ENCODE results near the gene ATXN2.
A peak's percentile ranks its signal among the peaks of the same experiment; 100 is the strongest.
"Not testable (repeated sequence)": the region's sequence is repeated elsewhere in the genome, so short reads cannot be mapped to it uniquely, and the experiment has no call there.

Gene ATXN2

DNA sequence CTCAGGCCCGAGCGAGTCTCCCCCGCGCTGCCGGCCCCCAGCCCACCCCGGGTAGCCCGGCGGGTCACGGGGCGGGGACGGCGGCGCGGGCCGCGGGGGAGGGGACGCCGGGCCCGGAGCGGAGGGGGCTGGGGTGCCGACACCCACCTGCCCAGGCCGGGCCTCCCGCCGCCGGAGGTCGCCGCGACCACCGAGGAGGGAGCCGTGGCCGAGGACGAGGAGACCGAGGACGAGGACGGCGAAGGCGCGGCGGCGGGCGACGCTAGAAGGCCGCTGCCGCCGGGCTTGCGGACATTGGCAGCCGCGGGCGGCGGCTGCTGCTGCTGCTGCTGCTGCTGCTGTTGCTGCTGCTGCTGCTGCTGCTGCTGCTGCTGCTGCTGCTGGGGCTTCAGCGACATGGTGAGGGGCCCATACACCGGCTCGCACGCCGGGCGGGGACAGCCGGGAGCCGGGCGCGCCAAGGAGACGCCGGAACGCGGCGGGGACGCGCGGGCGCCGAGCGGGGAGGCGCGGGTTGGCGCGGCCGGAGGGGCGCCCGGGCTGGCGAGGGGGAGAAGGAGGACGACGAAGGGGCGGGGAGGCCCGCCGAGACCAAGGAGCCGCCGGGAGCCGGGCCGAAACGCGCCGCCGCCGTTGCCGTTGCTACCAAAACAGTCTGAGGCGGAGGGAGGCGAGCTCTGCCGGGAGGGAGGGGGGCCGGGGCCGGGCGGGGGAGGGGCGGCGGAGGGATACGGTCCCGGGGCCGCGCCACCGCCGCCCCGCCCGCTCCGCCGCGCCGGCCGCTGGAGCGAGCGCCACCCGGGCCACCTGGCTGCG, at the start of gene ATXN2:
TSS of gene ATXN2 (minus strand) at position 679 of the 816 bp plus-strand sequence. CDS start at position 398, 281 bp downstream.
- Mint-ChIP-seq H3K36me3 (ENCODE audit: low read depth) (peaks cover 31% of the 10 kb centered on the region), H3K27me3 (no peaks in the 10 kb centered on the region), H3K27ac (peak within 1 kb of the TSS; percentile 87), H3K4me3 (peak within 1 kb of the TSS; percentile 98), H3K9me3 (no peaks in the 10 kb centered on the region), H3K4me1 (ENCODE audit: low read depth) (peaks cover 40% of the 10 kb centered on the region)
- intact Hi-C loops (cut with micrococcal nuclease): loop anchor here (10.0 kb wide), 1 partner anchor 86 kb away; the partner anchor contains the start of genes ACAD10 and BRAP

- Mint-ChIP-seq H3K36me3 (ENCODE audit: low read depth) (peaks cover 93% of the 10 kb centered on the region), H3K4me3 (no peak overlapping the region), H3K27ac (no peak overlapping the region), H3K9me3 (no peaks in the 10 kb centered on the region), H3K27me3 (no peaks in the 10 kb centered on the region), H3K4me1 (ENCODE audit: low read depth) (no peaks in the 10 kb centered on the region)
- intact Hi-C loops (cut with micrococcal nuclease): no loop called here
These were observed 46.3 kb upstream of the ATXN2 start for GRCh38 chr12:111645433-111645832.

DNA sequence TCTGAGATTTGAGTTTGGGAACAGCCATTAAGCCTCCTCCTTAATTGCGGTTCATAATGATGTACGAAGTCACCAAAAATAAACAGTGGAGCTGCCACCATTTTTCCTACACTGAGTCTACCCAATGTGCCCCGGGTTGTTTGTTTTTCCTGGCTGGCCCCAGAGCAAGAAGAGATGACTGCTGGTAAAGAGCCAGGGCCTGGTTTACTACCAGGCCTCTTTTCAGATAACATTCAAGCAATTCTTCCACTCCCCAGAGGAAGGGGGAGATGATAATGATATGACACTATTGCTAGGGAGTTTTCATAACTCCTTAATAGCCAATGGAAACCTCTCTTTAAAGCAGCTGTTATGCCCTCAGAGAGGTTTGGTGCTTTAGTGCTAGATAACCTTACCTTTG, 44.3 kb upstream of the ATXN2 start:
- peaks cover 91% of the 10 kb centered on the region for H3K36me3 Mint-ChIP-seq (ENCODE audit: low read depth)
- no peak overlapping the region for H3K27ac Mint-ChIP-seq
- no peak overlapping the region for H3K4me3 Mint-ChIP-seq
- H3K4me1 Mint-ChIP-seq (ENCODE audit: low read depth): no peaks in the 10 kb centered on the region
- H3K9me3 Mint-ChIP-seq: no peaks in the 10 kb centered on the region
- H3K27me3 Mint-ChIP-seq: no peaks in the 10 kb centered on the region
- intact Hi-C loops (cut with micrococcal nuclease): no loop called here

DNA sequence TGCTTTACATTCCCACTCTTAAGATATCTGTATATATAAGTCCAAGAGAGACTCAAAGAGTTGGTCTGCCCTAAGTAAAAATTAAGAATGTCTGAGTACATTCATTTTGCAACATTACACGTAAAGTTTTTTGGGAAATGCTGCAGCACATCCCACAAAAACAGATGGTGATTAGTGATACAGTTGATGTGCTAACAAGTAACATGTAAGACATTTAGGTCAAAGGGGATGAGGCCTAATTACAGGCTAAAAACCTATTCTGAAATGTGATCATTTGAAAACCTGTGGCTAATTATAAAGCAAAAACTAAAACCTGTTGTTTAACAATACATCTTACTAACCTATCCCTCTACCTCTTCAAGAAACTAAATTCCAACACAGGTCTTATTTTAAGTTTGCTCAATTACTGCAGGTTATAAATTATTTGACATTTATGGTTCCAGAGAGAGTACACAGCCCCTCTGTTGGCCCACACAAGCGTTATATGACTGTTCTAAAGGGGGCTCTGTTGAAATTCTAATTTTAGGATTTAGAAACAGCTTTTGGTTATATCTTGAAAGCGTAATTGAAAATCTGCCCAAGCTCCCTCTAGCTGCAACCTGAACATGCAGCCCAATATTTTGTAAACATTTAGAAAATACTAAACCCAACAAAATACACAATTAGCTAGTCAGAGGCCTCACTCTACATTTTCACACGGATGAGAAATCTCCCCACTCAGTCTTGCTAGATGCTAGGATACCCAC, 43.7 kb upstream of the ATXN2 start:
- no peaks in the 10 kb centered on the region for H3K27me3 Mint-ChIP-seq
- H3K4me1 Mint-ChIP-seq (ENCODE audit: low read depth): no peaks in the 10 kb centered on the region
- H3K36me3 Mint-ChIP-seq (ENCODE audit: low read depth): peaks cover 86% of the 10 kb centered on the region
- intact Hi-C loops (cut with micrococcal nuclease): no loop called here
- H3K9me3 Mint-ChIP-seq: no peaks in the 10 kb centered on the region
- H3K4me3 Mint-ChIP-seq: no peak overlapping the region
- no peak overlapping the region for H3K27ac Mint-ChIP-seq

DNA sequence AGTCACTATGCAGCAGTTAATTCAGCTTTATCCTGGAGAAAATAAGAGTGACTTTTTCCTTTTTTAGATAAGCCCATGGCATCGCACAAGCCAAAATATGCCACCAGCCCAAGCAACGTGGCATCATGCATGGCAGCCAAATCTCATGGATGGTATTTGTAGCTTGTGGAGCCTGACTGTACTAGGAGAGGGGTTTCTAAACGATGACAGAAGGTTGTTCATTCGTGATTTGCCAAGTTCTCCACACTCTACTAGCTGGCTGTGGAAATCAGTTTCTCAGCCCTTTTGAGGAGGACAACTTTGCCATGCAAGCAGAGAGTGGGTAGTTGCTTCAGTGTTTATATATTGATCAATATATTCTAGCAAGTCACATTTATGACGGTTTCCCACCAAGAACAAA, 41.4 kb upstream of the ATXN2 start:
- Mint-ChIP-seq H3K27me3 (no peaks in the 10 kb centered on the region), H3K27ac (no peak overlapping the region), H3K9me3 (no peaks in the 10 kb centered on the region), H3K4me3 (no peak overlapping the region), H3K36me3 (ENCODE audit: low read depth) (peaks cover 63% of the 10 kb centered on the region), H3K4me1 (ENCODE audit: low read depth) (peaks cover 5% of the 10 kb centered on the region)
- intact Hi-C loops (cut with micrococcal nuclease): no loop called here

DNA sequence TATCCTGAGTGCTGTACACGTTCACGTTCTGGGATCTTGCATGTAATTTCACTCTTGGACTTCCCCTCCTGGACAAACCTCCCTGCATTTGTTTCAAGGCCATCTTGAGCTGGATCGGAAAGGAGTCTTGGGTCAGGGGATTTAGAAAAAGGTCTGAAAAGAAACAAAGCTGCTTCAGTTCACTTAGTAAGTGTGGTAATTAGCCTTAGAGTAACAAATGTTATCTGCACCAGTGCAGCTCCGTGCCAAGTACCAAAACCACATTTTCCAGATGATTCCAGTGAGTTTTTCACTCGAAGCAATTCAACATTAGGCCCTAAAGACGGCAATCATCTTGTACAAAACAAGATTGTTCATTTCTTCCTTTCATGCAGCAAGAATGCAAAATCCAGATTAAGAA, 39.4 kb upstream of the ATXN2 start:
- H3K9me3 Mint-ChIP-seq: no peaks in the 10 kb centered on the region
- H3K4me1 Mint-ChIP-seq (ENCODE audit: low read depth): peaks cover 5% of the 10 kb centered on the region
- no peak overlapping the region for H3K4me3 Mint-ChIP-seq

DNA sequence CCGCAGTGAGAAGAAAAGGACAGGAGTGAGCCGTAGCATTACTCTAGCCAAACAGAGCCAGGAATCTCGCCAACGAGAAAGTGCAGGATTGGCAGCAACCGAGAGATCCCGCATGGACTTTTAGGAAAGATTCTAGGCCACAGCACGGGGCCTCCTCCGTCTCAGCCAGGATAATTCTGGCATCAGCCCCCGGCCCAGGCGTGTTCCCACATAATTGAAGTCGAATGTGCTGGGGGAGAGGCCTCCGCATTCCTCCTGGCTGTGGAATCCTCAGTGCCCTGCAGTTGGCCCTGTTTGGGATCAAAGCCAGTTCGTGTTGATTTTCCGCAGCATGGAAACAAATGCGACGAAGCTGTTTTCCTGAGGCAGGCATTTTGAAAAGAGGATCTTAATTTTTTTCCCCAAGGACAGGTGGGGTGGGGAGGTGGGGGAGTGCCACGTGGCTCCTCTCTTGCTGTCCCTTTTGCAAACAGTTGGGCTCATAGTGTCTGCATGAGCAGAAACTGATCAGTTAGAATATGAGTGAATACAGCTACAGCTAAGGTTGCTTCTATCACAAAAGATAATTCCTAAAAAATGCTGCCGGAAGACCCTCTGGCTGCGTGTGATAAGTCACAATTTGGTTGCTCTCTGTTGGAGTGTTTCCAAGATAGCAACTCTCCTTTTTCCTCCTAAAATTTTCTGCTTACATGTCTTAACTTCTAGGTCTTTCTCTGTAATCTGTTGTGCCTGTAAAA, 37.3 kb upstream of the ATXN2 start:
- Mint-ChIP-seq H3K4me3 (no peak overlapping the region), H3K27ac (no peak overlapping the region), H3K36me3 (ENCODE audit: low read depth) (peaks cover 23% of the 10 kb centered on the region), H3K9me3 (no peaks in the 10 kb centered on the region), H3K4me1 (ENCODE audit: low read depth) (peaks cover 5% of the 10 kb centered on the region), H3K27me3 (no peaks in the 10 kb centered on the region)
- intact Hi-C loops (cut with micrococcal nuclease): no loop called here

More for the DNA sequence above, 39.4 kb upstream of the ATXN2 start:
- H3K27ac Mint-ChIP-seq: no peak overlapping the region
- intact Hi-C loops (cut with micrococcal nuclease): no loop called here
- peaks cover 44% of the 10 kb centered on the region for H3K36me3 Mint-ChIP-seq (ENCODE audit: low read depth)
- H3K27me3 Mint-ChIP-seq: no peaks in the 10 kb centered on the region

GRCh38 chr12:111635524-111635923, 36.4 kb upstream of the ATXN2 start:
- intact Hi-C loops (cut with micrococcal nuclease): no loop called here
- peak overlapping the region; percentile 32 for H3K27ac Mint-ChIP-seq

DNA sequence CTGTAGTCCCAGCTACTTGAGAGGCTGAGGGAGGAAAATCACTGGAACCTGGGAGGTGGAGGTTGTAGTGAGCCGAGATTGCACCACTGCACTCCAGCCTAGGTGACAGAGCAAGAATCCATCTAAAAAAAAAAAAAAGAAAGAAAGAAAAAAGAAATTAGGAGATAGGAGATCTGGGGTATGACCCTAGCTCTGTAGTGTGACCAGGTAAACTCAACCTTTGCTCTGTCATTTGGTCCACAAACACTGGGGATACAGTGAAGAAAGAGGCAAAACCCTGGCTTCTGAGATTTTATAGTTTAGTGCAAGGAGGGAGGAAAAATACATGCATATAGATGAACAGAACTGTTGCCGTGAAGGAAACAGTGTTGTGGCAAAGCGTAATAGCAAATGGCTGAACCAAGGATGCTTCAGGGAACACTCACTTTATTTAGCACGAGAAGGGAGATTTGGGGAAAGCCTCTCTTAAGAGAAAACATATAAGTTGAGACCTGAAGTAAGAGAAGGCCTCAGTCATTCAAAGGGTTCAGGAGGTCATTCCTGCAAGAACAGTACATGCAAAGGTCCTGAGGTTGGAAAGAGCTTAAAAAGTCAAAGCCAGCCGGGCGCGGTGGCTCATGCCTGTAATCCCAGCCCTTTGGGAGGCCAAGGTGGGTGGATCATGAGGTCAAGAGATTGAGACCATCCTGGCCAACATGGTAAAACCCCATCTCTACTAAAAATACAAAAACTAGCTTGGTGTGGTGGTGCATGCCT, 29.6 kb upstream of the ATXN2 start:
- Mint-ChIP-seq H3K4me1 (ENCODE audit: low read depth) (no peaks in the 10 kb centered on the region), H3K27ac (no peak overlapping the region), H3K36me3 (ENCODE audit: low read depth) (no peaks in the 10 kb centered on the region), H3K27me3 (no peaks in the 10 kb centered on the region), H3K4me3 (no peak overlapping the region), H3K9me3 (no peaks in the 10 kb centered on the region)
- intact Hi-C loops (cut with micrococcal nuclease): no loop called here

More at GRCh38 chr12:111635524-111635923, 36.4 kb upstream of the ATXN2 start:
- peaks cover 5% of the 10 kb centered on the region for H3K4me1 Mint-ChIP-seq (ENCODE audit: low read depth)
- no peaks in the 10 kb centered on the region for H3K27me3 Mint-ChIP-seq
- no peak overlapping the region for H3K4me3 Mint-ChIP-seq
- peaks cover 16% of the 10 kb centered on the region for H3K36me3 Mint-ChIP-seq (ENCODE audit: low read depth)
- H3K9me3 Mint-ChIP-seq: no peaks in the 10 kb centered on the region

GRCh38 chr12:111626230-111626629, 27.1 kb upstream of the ATXN2 start:
- H3K27me3 Mint-ChIP-seq: no peaks in the 10 kb centered on the region
- H3K36me3 Mint-ChIP-seq (ENCODE audit: low read depth): no peaks in the 10 kb centered on the region
- no peak overlapping the region for H3K27ac Mint-ChIP-seq
- no peaks in the 10 kb centered on the region for H3K4me1 Mint-ChIP-seq (ENCODE audit: low read depth)
- H3K9me3 Mint-ChIP-seq: no peaks in the 10 kb centered on the region
- H3K4me3 Mint-ChIP-seq: no peak overlapping the region
- intact Hi-C loops (cut with micrococcal nuclease): no loop called here

DNA sequence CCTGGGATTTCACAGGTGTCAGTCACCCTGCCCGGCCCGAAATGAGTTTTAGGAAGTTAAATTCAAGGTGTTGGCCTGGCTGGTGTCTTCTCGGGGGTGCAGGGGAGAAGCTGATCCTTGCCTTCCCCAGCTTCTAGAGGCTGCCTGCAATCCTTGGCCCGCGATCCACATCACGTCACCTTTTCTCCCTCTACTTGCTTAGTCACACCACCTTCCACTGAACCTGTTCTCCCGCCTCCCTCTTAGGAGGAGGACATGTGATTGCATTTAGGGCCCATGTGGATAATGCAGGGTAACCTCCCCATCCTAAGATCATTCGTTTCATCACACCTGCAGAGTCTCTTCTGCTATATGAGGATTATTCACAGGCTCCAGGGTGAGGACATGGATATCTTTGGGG, 25.4 kb upstream of the ATXN2 start:
- no peak overlapping the region for H3K27ac Mint-ChIP-seq
- intact Hi-C loops (cut with micrococcal nuclease): no loop called here
- H3K36me3 Mint-ChIP-seq (ENCODE audit: low read depth): no peaks in the 10 kb centered on the region

GRCh38 chr12:111617841-111618240, 18.7 kb upstream of the ATXN2 start:
- H3K27ac Mint-ChIP-seq; H3K36me3 Mint-ChIP-seq (ENCODE audit: low read depth); H3K27me3 Mint-ChIP-seq; H3K4me1 Mint-ChIP-seq (ENCODE audit: low read depth); H3K9me3 Mint-ChIP-seq; intact Hi-C loops (cut with micrococcal nuclease); H3K4me3 Mint-ChIP-seq: not testable (repeated sequence)

More for the DNA sequence above, 25.4 kb upstream of the ATXN2 start:
- no peaks in the 10 kb centered on the region for H3K27me3 Mint-ChIP-seq
- no peaks in the 10 kb centered on the region for H3K9me3 Mint-ChIP-seq
- no peak overlapping the region for H3K4me3 Mint-ChIP-seq
- no peaks in the 10 kb centered on the region for H3K4me1 Mint-ChIP-seq (ENCODE audit: low read depth)

- no peaks in the 10 kb centered on the region for H3K9me3 Mint-ChIP-seq
- no peaks in the 10 kb centered on the region for H3K36me3 Mint-ChIP-seq (ENCODE audit: low read depth)
- no peak overlapping the region for H3K4me3 Mint-ChIP-seq
- intact Hi-C loops (cut with micrococcal nuclease): no loop called here
- H3K27ac Mint-ChIP-seq: no peak overlapping the region
- H3K4me1 Mint-ChIP-seq (ENCODE audit: low read depth): no peaks in the 10 kb centered on the region
- no peaks in the 10 kb centered on the region for H3K27me3 Mint-ChIP-seq
These were observed 17.1 kb upstream of the ATXN2 start for GRCh38 chr12:111616177-111616623.

Measured in dendritic cell treated with granulocyte-macrophage colony-stimulating factor and Interleukin-4, amounts not matched to agents 40 ng/mL and 50 ng/mL, for 4 days (primary cell).